Gastrocnemius medialis (tissue), 4 donors: Measurements from ENCODE around the gene ARID1B. TPM values are rescaled to one million over a fixed set of nuclear protein-coding genes. Genes with fewer than 3 reads are reported as not detected.

ENCODE experiments used
- ATAC-seq, 2 donors: fragments of 150-250 bp; one replicate each; pipeline ENCODE4 v1.9.1; 2016
- DNase-seq, 2 donors: peaks; one replicate each; pipeline ENCODE4 v3.0.0-alpha.2; 2019
- H3K27ac ChIP-seq, 4 donors: fragments of 200-600 bp; sonication (generic); 1 replicate in 1 of 4; 2 replicates in 3 of 4; pipeline ENCODE4 v1.5.1; 2016 to 2018; ENCODE audit warnings: mild to moderate bottlenecking in 2 of 4, moderate library complexity in 1 of 4
- H3K27me3 ChIP-seq, 3 donors: fragments of 200-600 bp; sonication (generic) in 2 of 3; 1 replicate in 1 of 3; 2 replicates in 2 of 3; pipeline versions ENCODE4 v1.5.1 to v1.6.0; 2016 to 2019; ENCODE audit warnings: mild to moderate bottlenecking in 1 of 3, moderate library complexity in 1 of 3
- H3K36me3 ChIP-seq, 2 donors: fragments of 200-600 bp; sonication (generic) in 1 of 2; one replicate each; pipeline ENCODE4 v1.5.1; 2017 to 2018
- H3K4me1 ChIP-seq, 2 donors: fragments of 200-600 bp; sonication (generic) in 1 of 2; one replicate each; pipeline ENCODE4 v1.5.1; 2016 to 2017; ENCODE audit warnings: mild to moderate bottlenecking in 2 of 2
- H3K4me3 ChIP-seq, 4 donors: fragments of 200-600 bp; sonication (generic) in 3 of 4; 1 replicate in 1 of 4; 2 replicates in 3 of 4; pipeline ENCODE4 v1.5.1; 2016 to 2019; ENCODE audit warnings: mild to moderate bottlenecking in 2 of 4
- H3K9me3 ChIP-seq, 3 donors: fragments of 200-600 bp; sonication (generic) in 2 of 3; 1 replicate in 1 of 3; 2 replicates in 2 of 3; pipeline ENCODE4 v1.5.1; 2016 to 2019
- POLR2A ChIP-seq, 2 donors: fragments of 450-650 bp; IDR thresholded peaks; one replicate each; pipeline ENCODE4 v1.6.1; 2017; ENCODE audit warnings: antibody characterized with exemption in 2 of 2, mild to moderate bottlenecking in 2 of 2, moderate library complexity in 2 of 2
- in situ Hi-C, 4 donors: fragments of 200-750 bp; cut with MboI; loops; one replicate each; pipeline versions ENCODE4 v1.15.0 to v1.8.0; 2017; ENCODE audit warnings: low sequenced_read_pairs in 4 of 4
- intact Hi-C: fragments of 100-400 bp; cut with DNase I; formaldehyde crosslinking; loops from one replicate; pipeline ENCODE4 v1.15.1; 2023; ENCODE audit warnings: low total_unique reads
- total RNA-seq, 4 donors: library from RNA; depleted of rRNA; stranded (reverse); fragments of >200 nt; gene quantifications; one replicate each; pipeline versions ENCODE4 v1.1.0 to v1.2.3, GENCODE V29; 2016
- TF ChIP-seq, protein P1 (sequence below), 5 experiments: fragments of 450-650 bp in 3 of 5; fragments of 200-600 bp in 2 of 5; sonication (generic) in 2 of 5; IDR thresholded peaks in 4 of 5; conservative IDR thresholded peaks in 1 of 5; 1 replicate in 4 of 5; 2 replicates in 1 of 5; pipeline ENCODE4 v1.5.1; 2016 to 2019; ENCODE audit warnings: antibody characterized with exemption in 5 of 5, mild to moderate bottlenecking in 3 of 5, moderate library complexity in 3 of 5

Gene ARID1B
- total RNA-seq, 4 donors from 2014 or later = 54.9 to 75.3 (median 62.0) TPM

DNA sequence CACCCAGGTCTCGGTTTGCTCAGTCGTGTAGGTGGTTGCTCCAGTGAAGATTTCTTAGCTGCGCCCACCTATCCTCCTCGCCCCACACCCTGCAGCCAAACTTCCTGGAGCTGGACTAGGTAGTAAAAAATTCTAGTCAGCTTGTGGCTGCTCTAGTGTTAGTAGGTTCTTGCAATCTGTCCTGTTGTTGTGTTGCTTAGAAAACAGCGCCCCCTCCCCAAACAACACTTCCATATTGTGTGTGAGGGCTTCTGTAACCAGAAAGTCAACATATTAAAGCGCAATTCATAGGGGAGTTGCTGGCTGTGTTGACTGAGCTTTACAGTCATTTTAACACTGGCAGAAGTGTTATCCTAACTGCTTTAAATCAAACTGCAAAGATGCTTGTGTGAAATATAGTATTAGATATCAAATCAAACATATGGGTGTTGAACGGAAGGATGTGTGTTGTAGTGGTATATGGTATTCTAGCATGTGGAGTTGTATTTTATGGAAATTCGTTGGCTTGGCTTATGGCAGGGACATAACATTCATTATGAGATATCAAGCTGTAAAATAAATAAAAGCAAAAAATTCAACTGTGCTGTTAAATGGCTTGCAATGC lies 122.5 kb downstream of the ARID1B start:
- TF ChIP-seq POLR2A (IDR thresholded peaks at IDR 0.05) = no peak
- TF ChIP-seq, protein P1, sequence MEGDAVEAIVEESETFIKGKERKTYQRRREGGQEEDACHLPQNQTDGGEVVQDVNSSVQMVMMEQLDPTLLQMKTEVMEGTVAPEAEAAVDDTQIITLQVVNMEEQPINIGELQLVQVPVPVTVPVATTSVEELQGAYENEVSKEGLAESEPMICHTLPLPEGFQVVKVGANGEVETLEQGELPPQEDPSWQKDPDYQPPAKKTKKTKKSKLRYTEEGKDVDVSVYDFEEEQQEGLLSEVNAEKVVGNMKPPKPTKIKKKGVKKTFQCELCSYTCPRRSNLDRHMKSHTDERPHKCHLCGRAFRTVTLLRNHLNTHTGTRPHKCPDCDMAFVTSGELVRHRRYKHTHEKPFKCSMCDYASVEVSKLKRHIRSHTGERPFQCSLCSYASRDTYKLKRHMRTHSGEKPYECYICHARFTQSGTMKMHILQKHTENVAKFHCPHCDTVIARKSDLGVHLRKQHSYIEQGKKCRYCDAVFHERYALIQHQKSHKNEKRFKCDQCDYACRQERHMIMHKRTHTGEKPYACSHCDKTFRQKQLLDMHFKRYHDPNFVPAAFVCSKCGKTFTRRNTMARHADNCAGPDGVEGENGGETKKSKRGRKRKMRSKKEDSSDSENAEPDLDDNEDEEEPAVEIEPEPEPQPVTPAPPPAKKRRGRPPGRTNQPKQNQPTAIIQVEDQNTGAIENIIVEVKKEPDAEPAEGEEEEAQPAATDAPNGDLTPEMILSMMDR (IDR thresholded peaks at IDR 0.05 in 4 of 5, conservative IDR thresholded peaks at IDR 0.05 in 1 of 5) = no peak
- H3K4me1 ChIP-seq = peaks cover 10 to 30% of the 10 kb centered on the region in 2 donors

DNA sequence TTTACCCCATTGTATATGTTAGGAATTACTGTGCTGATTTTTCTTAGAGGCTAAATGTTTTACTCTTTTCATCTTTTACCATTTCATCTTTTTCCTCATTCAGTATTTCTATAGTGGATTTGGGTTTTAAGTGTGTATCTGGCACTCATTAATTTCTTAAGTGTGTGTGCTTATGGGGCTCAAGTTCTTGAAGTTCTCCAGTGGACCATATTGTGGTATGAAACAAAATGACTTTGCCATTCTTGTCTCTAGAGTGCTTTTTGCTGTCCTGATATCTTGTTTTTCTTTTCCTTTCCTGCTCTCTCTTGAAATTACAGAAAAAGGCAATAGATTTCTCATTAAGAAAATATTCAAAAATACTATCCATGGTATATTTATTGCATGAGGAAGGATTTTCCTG lies 123.1 kb downstream of the ARID1B start:
- H3K9me3 ChIP-seq = no peaks in the 10 kb centered on the region
- in situ Hi-C loops = no loop called here

More for the DNA sequence above, 122.5 kb downstream of the ARID1B start:
- H3K4me3 ChIP-seq = no peak overlapping the region
- ATAC-seq (no peak), DNase-seq (no peak)
- H3K27ac ChIP-seq = no peak overlapping the region
- H3K9me3 ChIP-seq = no peaks in the 10 kb centered on the region
- in situ Hi-C loops = no loop called here
- intact Hi-C loops = no loop called here
- H3K36me3 ChIP-seq = no peaks in the 10 kb centered on the region
- H3K27me3 ChIP-seq = no peaks in the 10 kb centered on the region

DNA sequence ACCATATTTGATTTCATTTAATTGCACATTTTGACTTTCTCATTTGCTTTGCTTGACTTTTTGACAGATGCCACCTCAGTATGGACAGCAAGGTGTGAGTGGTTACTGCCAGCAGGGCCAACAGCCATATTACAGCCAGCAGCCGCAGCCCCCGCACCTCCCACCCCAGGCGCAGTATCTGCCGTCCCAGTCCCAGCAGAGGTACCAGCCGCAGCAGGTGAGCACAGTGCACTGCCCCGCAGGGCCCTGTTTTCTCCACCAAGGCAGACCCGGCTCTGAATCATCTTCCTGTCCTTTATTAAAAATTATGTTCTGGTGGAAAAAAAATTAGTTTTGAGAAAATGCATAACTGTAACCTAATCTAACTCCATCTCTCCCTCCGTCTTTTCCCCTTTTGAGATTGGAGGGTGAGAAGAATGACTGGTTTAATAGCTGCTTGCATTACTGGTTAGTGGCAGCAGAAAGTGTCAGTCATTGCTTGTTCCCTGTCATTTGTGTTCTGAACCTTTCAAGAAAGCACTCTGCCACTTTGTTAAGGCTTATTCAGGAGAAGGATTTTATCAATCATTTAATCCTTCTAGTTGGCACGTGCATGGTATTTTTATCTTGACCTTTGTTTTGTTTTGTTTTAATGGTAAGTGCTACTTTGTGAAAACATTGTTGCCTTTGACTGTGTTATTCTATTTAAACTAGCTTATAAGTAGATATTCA lies 124.3 kb downstream of the ARID1B start:
- in situ Hi-C loops = no loop called here
- no peak for TF ChIP-seq POLR2A (IDR thresholded peaks at IDR 0.05)
- TF ChIP-seq, protein P1 (IDR thresholded peaks at IDR 0.05 in 4 of 5, conservative IDR thresholded peaks at IDR 0.05 in 1 of 5) = no peak
- ATAC-seq (no peak), DNase-seq (no peak)
- H3K27me3 ChIP-seq = no peaks in the 10 kb centered on the region
- no peaks in the 10 kb centered on the region for H3K9me3 ChIP-seq
- no peak overlapping the region for H3K27ac ChIP-seq
- peaks cover 6 to 24% of the 10 kb centered on the region in 2 donors for H3K4me1 ChIP-seq
- H3K4me3 ChIP-seq = no peak overlapping the region
- intact Hi-C loops = no loop called here
- no peaks in the 10 kb centered on the region for H3K36me3 ChIP-seq

More for the DNA sequence above, 123.1 kb downstream of the ARID1B start:
- H3K4me1 ChIP-seq = peaks cover 6 to 25% of the 10 kb centered on the region in 2 donors
- intact Hi-C loops = no loop called here
- no peak overlapping the region for H3K27ac ChIP-seq
- H3K36me3 ChIP-seq = no peaks in the 10 kb centered on the region
- H3K27me3 ChIP-seq = no peaks in the 10 kb centered on the region
- TF ChIP-seq POLR2A (IDR thresholded peaks at IDR 0.05) = no peak
- TF ChIP-seq, protein P1 (IDR thresholded peaks at IDR 0.05 in 4 of 5, conservative IDR thresholded peaks at IDR 0.05 in 1 of 5) = no peak
- no peak overlapping the region for H3K4me3 ChIP-seq
- DNase-seq (no peak), ATAC-seq (no peak)

DNA sequence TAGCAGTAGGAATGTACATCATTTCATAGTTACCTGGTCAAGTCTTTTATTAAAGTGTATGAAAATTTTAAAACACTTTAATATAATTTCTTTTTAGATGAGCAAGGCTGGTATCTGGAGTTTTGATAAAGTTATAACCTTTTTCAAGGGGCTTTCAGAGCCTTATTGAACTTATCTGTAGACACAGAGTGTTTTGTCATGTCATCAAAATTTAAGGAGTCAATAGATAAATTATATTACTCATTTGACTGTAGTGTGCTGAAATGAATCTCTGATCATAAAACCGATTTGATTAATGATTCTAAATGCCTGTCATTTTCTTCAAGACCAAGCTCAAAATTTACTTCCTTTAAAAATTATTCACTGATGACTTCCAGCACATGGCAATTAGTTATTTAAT lies 125.6 kb downstream of the ARID1B start:
- no peaks in the 10 kb centered on the region for H3K9me3 ChIP-seq
- in situ Hi-C loops = no loop called here
- no peaks in the 10 kb centered on the region for H3K36me3 ChIP-seq
- intact Hi-C loops = no loop called here
- H3K4me3 ChIP-seq = no peak overlapping the region
- DNase-seq (no peak), ATAC-seq (no peak)
- H3K27me3 ChIP-seq = no peaks in the 10 kb centered on the region
- peaks cover 6 to 24% of the 10 kb centered on the region in 2 donors for H3K4me1 ChIP-seq
- no peak overlapping the region for H3K27ac ChIP-seq
- TF ChIP-seq, protein P1 (IDR thresholded peaks at IDR 0.05 in 4 of 5, conservative IDR thresholded peaks at IDR 0.05 in 1 of 5) = no peak
- TF ChIP-seq POLR2A (IDR thresholded peaks at IDR 0.05) = no peak
